ENCODE data around the gene CLBA1. TPM values are rescaled to one million over a fixed set of nuclear protein-coding genes. Genes with fewer than 3 reads are reported as not detected.

Gene CLBA1
- total and polyA plus RNA-seq, 11 donors = 0.76 to 3.7 (median 2.6) TPM

- intact Hi-C loops (cut with DNase I) = loop anchor here in 1 of 10 donors (5.0 kb wide), 1 partner anchor 33 kb away; the partner anchor contains the start of gene AHNAK2
- H3K4me1 ChIP-seq = peaks cover 0 to 15% (median 8%) of the 10 kb centered on the region in 12 donors
- H3K27me3 ChIP-seq = no peaks in the 10 kb centered on the region
- no peak for TF ChIP-seq POLR2A (IDR thresholded peaks at IDR 0.05)
- no peak for TF ChIP-seq CTCF (IDR thresholded peaks at IDR 0.05)
- ATAC-seq (no peak), DNase-seq (no peak)
- peak overlapping the region in 1 of 12 donors; percentile 39 for H3K27ac ChIP-seq
- whole genome bisulfite sequencing, 4 donors = 85 to 91% (median 86%) methylated on average over 4 of the region's 4 CpGs
- H3K36me3 ChIP-seq = peaks cover 0 to 47% (median 22%) of the 10 kb centered on the region in 9 donors
- H3K4me3 ChIP-seq = no peak overlapping the region
- no peaks in the 10 kb centered on the region for H3K9me3 ChIP-seq
Observed at GRCh38 chr14:105010106-105010505, 24.5 kb downstream of the CLBA1 start.

- no peak for DNase-seq
- intact Hi-C loops (cut with DNase I) = loop anchor here in 1 of 10 donors (5.0 kb wide), 1 partner anchor 34 kb away; the partner anchor contains the start of gene AHNAK2
- H3K36me3 ChIP-seq = peaks cover 0 to 47% (median 22%) of the 10 kb centered on the region in 9 donors
Observed at GRCh38 chr14:105010891-105011291, 25.3 kb downstream of the CLBA1 start.

GRCh38 chr14:105011312-105011990 lies 25.9 kb downstream of the CLBA1 start:
- Histone ChIP-seq H3K4me1 (peaks cover 0 to 15% (median 8%) of the 10 kb centered on the region in 12 donors), H3K4me3 (no peak overlapping the region), H3K36me3 (peaks cover 0 to 47% (median 22%) of the 10 kb centered on the region in 9 donors), H3K9me3 (no peaks in the 10 kb centered on the region), H3K27ac (peak overlapping the region in 1 of 12 donors; percentile 39), H3K27me3 (no peaks in the 10 kb centered on the region)
- DNase-seq (no peak), ATAC-seq (no peak)
- intact Hi-C loops (cut with DNase I) = loop anchor here in 1 of 10 donors (5.0 kb wide), 1 partner anchor 34 kb away; the partner anchor contains the start of gene AHNAK2
- TF ChIP-seq CTCF (IDR thresholded peaks at IDR 0.05) (no peak), POLR2A (IDR thresholded peaks at IDR 0.05) (no peak)
- WGBS, 4 donors = 80 to 86% (median 84%) methylated on average over 25 to 29 of the region's 29 CpGs

More at GRCh38 chr14:105010891-105011291, 25.3 kb downstream of the CLBA1 start:
- H3K9me3 ChIP-seq = no peaks in the 10 kb centered on the region
- no peaks in the 10 kb centered on the region for H3K27me3 ChIP-seq
- H3K4me1 ChIP-seq = peaks cover 0 to 15% (median 8%) of the 10 kb centered on the region in 12 donors
- no peak for TF ChIP-seq CTCF (IDR thresholded peaks at IDR 0.05)
- TF ChIP-seq POLR2A (IDR thresholded peaks at IDR 0.05) = no peak
- 73 to 86% (median 84%) methylated on average over 13 to 17 of the region's 17 CpGs for WGBS, 4 donors
- H3K27ac ChIP-seq = peak overlapping the region in 1 of 12 donors; percentile 39
- no peak overlapping the region for H3K4me3 ChIP-seq
- no peak for ATAC-seq

Measured in heart left ventricle (tissue), 16 donors.